T-cell (primary cell): ENCODE measurements around the gene GPR3. TPM values are rescaled to one million over a fixed set of nuclear protein-coding genes. Genes with fewer than 3 reads are reported as not detected.

Source experiments
- ATAC-seq, 4 experiments: fragments of 200-7000 bp in 3 of 4; fragments of 150-1000 bp in 1 of 4; cut with Tn5 transposase; replicated peaks in 1 of 4; 1 replicate in 3 of 4; 2 replicates in 1 of 4; pipeline ENCODE4 v1.10.0; 2021; ENCODE audit warnings: moderate library complexity in 3 of 4, mild to moderate bottlenecking in 2 of 4, moderate number of reproducible peaks in 1 of 4
- CTCF ChIA-PET, 2 donors: fragments of 300-600 bp; sonication (Branson Sonifier 250); formaldehyde crosslinking; loops; one replicate each; lab custom pipeline; 2022; ENCODE audit warnings: antibody characterized with exemption in 2 of 2; lab: Charles Lee
- POLR2A ChIA-PET, 2 donors: fragments of 300-600 bp; sonication (Branson Sonifier 250); formaldehyde crosslinking; loops; one replicate each; lab custom pipeline; 2022; ENCODE audit warnings: antibody characterized with exemption in 2 of 2; lab: Charles Lee
- DNase-seq, 35 experiments: peaks; one replicate each; pipeline versions ENCODE4 v3.0.0 to v3.0.0-alpha.2; 2013 to 2023
- H3K27ac ChIP-seq: one replicate; pipeline ENCODE4 v1.5.1; 2013; ENCODE audit warnings: low read length
- H3K27me3 ChIP-seq, 2 experiments: replicated peaks in 1 of 2; 1 replicate in 1 of 2; 2 replicates in 1 of 2; pipeline versions ENCODE4 v1.6.1 to v1.7.0; 2013; ENCODE audit warnings: low read length in 1 of 2, mixed read lengths in 1 of 2; ENCODE audit not compliant: control insufficient read depth in 2 of 2, insufficient read depth in 2 of 2; ENCODE audit errors: extremely low read depth in 1 of 2
- H3K36me3 ChIP-seq, 2 donors: 1 replicate in 1 of 2; 2 replicates in 1 of 2; pipeline versions ENCODE4 v1.6.1 to v1.7.0; 2013; ENCODE audit warnings: low read length in 1 of 2; ENCODE audit not compliant: control insufficient read depth in 2 of 2, insufficient read depth in 1 of 2; ENCODE audit errors: extremely low read depth in 1 of 2
- H3K4me1 ChIP-seq, 2 experiments: 1 replicate in 1 of 2; 2 replicates in 1 of 2; pipeline versions ENCODE4 v1.6.1 to v1.7.0; 2013; ENCODE audit warnings: low read length in 2 of 2, mixed read lengths in 1 of 2; ENCODE audit not compliant: insufficient read depth in 2 of 2, control insufficient read depth in 1 of 2; ENCODE audit errors: extremely low read depth in 1 of 2
- H3K4me3 ChIP-seq, 2 donors: 1 replicate in 1 of 2; 2 replicates in 1 of 2; pipeline versions ENCODE4 v1.5.1 to v1.7.0; 2013; ENCODE audit warnings: mild to moderate bottlenecking in 2 of 2, low read length in 1 of 2, moderate library complexity in 1 of 2; ENCODE audit not compliant: control insufficient read depth in 1 of 2; ENCODE audit errors: extremely low read depth in 1 of 2
- H3K9me3 ChIP-seq: 2 replicates; pipeline ENCODE4 v1.7.0; 2013
- H3K27ac Mint-ChIP-seq, 2 donors: one replicate each; pipeline ENCODE4 v1.8.0; 2020 to 2021; ENCODE audit warnings: mild to moderate bottlenecking in 2 of 2, mixed read lengths in 2 of 2
- H3K27me3 Mint-ChIP-seq, 2 donors: one replicate each; pipeline ENCODE4 v1.8.0; 2021 to 2022; ENCODE audit warnings: mixed read lengths in 2 of 2
- H3K36me3 Mint-ChIP-seq: one replicate; pipeline ENCODE4 v1.8.0; 2021; ENCODE audit warnings: mixed read lengths
- H3K4me1 Mint-ChIP-seq, 3 donors: one replicate each; pipeline ENCODE4 v1.8.0; 2020 to 2022; ENCODE audit warnings: mixed read lengths in 3 of 3, mild to moderate bottlenecking in 1 of 3
- H3K4me3 Mint-ChIP-seq, 3 donors: one replicate each; pipeline ENCODE4 v1.8.0; 2020 to 2022; ENCODE audit warnings: mild to moderate bottlenecking in 3 of 3, mixed read lengths in 3 of 3, moderate library complexity in 3 of 3
- H3K9me3 Mint-ChIP-seq, 3 donors: one replicate each; pipeline ENCODE4 v1.8.0; 2020 to 2022; ENCODE audit warnings: mixed read lengths in 3 of 3
- WGBS: methylation state at CpG from one replicate; pipeline ENCODE4 v1.1.5; 2013; ENCODE audit warnings: missing lambda C conversion rate; ENCODE audit not compliant: insufficient coverage; 5-methylcytosine and 5-hydroxymethylcytosine counted together
- total RNA-seq, 35 experiments: library from RNA in 6 of 35; stranded (reverse) in 6 of 35; fragments of 120-200 nt in 1 of 35; gene quantifications; one replicate each; pipeline versions ENCODE4 v1.2.1 to v1.2.4 and lab custom pipeline; 2013 to 2026

GPR3 gene
- total RNA-seq, 5 donors from 2014 or later (not counting 1 experiment from before 2014, with no cell fraction given) = 0.21 to 0.35 TPM; not detected in 3

DNA sequence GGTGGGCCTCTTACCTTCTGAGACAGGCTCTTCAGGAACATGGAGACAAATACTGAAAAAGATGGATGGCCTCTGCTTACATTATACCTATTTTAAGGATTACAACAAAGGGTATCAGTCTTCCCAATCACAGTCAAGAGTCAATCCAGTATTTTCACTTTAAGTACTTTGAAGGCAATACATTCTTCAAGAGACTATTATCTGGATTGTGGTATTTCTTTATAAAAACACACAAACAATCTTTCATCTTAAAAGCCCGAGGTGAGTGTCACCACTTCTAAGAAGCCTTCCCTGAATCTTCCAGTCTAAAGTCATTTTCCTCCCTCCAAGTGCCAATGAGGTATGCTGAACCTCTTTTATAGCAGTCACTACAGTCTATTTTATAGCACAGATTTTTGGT, 52.2 kb downstream of the GPR3 start:
- no peak for ATAC-seq
- ChIA-PET CTCF (interaction anchor here in 1 of 2 donors (0.5 to 2.3 kb wide), 2 partner anchors 15 to 205 kb away, joined by 3 to 10 read pairs; no protein-coding TSS in a partner anchor), POLR2A (no interaction called here)
- Histone ChIP-seq H3K4me3 (no peak overlapping the region), H3K4me1 (peaks cover 13% of the 10 kb centered on the region in 2 experiments), H3K27me3 (no peaks in the 10 kb centered on the region), H3K36me3 (peaks cover 0 to 17% of the 10 kb centered on the region in 2 donors), H3K27ac (no peak overlapping the region), H3K9me3 (no peaks in the 10 kb centered on the region)
- no peaks in the 10 kb centered on the region for H3K27me3 Mint-ChIP-seq
- peaks cover 39 to 55% (median 55%) of the 10 kb centered on the region in 3 donors for H3K4me1 Mint-ChIP-seq
- no peaks in the 10 kb centered on the region for H3K9me3 Mint-ChIP-seq
- peak overlapping the region in 1 of 3 donors; percentile 59 for H3K4me3 Mint-ChIP-seq
- no peak for DNase-seq
- WGBS = no CpG with 5 or more reads among the region's 1 CpG
- H3K36me3 Mint-ChIP-seq = peaks cover 21% of the 10 kb centered on the region
- peak overlapping the region; percentile 77 to 87 for H3K27ac Mint-ChIP-seq

Other genes with a start within 250 kb of the GPR3 start
- 10 to 100 TPM; 14.6 to 24.4 (median 18.5) TPM for gene SLC9A1, start 237.5 kb upstream of the GPR3 start, total RNA-seq
- gene WDTC1, start 158.0 kb upstream of the GPR3 start, total RNA-seq = 10 to 100 TPM; 39.4 to 55.9 (median 50.7) TPM
- gene TMEM222, start 70.5 kb upstream of the GPR3 start, total RNA-seq = 10 to 100 TPM; 25.2 to 48.8 (median 43.7) TPM
- gene SYTL1, start 50.6 kb upstream of the GPR3 start, total RNA-seq = 100 to 1,000 TPM; 169 to 240 (median 199) TPM
- gene MAP3K6, start 25.7 kb upstream of the GPR3 start, total RNA-seq = 10 to 100 TPM in 3 of 5 donors, 1 to 10 TPM in 2; 7.0 to 31.1 (median 12.8) TPM
- under 1 TPM in 3 of 5 donors, not detected in 2; 0.26 to 0.44 (median 0.38) TPM for gene FCN3, start 17.8 kb upstream of the GPR3 start, total RNA-seq
- gene CD164L2, start 9.3 kb upstream of the GPR3 start, total RNA-seq = not detected
- 100 to 1,000 TPM; 145 to 161 (median 156) TPM for gene WASF2, start 97.5 kb downstream of the GPR3 start, total RNA-seq
- 10 to 100 TPM; 21.9 to 26.4 (median 23.1) TPM for gene AHDC1, start 211.5 kb downstream of the GPR3 start, total RNA-seq
- 10 to 100 TPM in 2 of 5 donors, 1 to 10 TPM in 3; 3.2 to 37.3 (median 5.7) TPM for gene FGR, start 242.6 kb downstream of the GPR3 start, total RNA-seq